GM19372 (cell line): ENCODE measurements around the gene MCIDAS.
A peak's percentile ranks its signal among the peaks of the same experiment; 100 is the strongest.

Experiments used
- ATAC-seq: cut with Tn5 transposase; IDR thresholded peaks from one replicate; pipeline ENCODE4 v1.9.1; 2021; ENCODE audit warnings: mild to moderate bottlenecking, low read depth, moderate library complexity; ENCODE audit not compliant: unreplicated experiment

Gene MCIDAS

GRCh38 chr5:55226934-55227663 is at the start of gene MCIDAS:
Gene MCIDAS (minus strand): TSS chr5:55227315. CDS start chr5:55227138, 177 bp downstream.
- ATAC-seq: peak; percentile 44

- ATAC-seq: no peak
Measured at GRCh38 chr5:55276771-55277170, 49.7 kb upstream of the MCIDAS start.

GRCh38 chr5:55258339-55258738 is 31.2 kb upstream of the MCIDAS start:
- no peak for ATAC-seq

- ATAC-seq: no peak
Measured at GRCh38 chr5:55254802-55255201, 27.7 kb upstream of the MCIDAS start.

- ATAC-seq: no peak
Measured at GRCh38 chr5:55250064-55250463, 22.9 kb upstream of the MCIDAS start.

GRCh38 chr5:55241746-55242145 is 14.6 kb upstream of the MCIDAS start:
- no peak for ATAC-seq

- no peak for ATAC-seq
Measured at GRCh38 chr5:55236800-55237199, 9.7 kb upstream of the MCIDAS start.

- ATAC-seq: no peak
Measured at GRCh38 chr5:55234121-55234700, 7.1 kb upstream of the MCIDAS start.

GRCh38 chr5:55232985-55233928 is 6.1 kb upstream of the MCIDAS start, which contains the start of gene CCNO:
Gene CCNO (minus strand): TSS chr5:55233608. CDS start chr5:55233523, 85 bp downstream.
- ATAC-seq: peak; percentile 64

GRCh38 chr5:55232271-55232984 is 5.3 kb upstream of the MCIDAS start:
- no peak for ATAC-seq

GRCh38 chr5:55231919-55232270 is 4.8 kb upstream of the MCIDAS start:
- ATAC-seq: no peak

- no peak for ATAC-seq
Measured at GRCh38 chr5:55231029-55231918, 4.2 kb upstream of the MCIDAS start.

GRCh38 chr5:55230086-55230629 is 3.0 kb upstream of the MCIDAS start:
- no peak for ATAC-seq

GRCh38 chr5:55227664-55228430 is 732 bp upstream of the MCIDAS start:
- no peak for ATAC-seq

GRCh38 chr5:55226027-55226933 is 835 bp downstream of the MCIDAS start:
- peak; percentile 42 for ATAC-seq

- ATAC-seq: no peak
Measured at GRCh38 chr5:55225346-55225745, 1.8 kb downstream of the MCIDAS start.

- no peak for ATAC-seq
Measured at GRCh38 chr5:55223812-55224240, 3.3 kb downstream of the MCIDAS start.
